Upper lobe of left lung (tissue), 6 donors: ENCODE measurements around the gene CADM1. TPM values are rescaled to one million over a fixed set of nuclear protein-coding genes. Genes with fewer than 3 reads are reported as not detected.

Experiments
- ATAC-seq, 2 donors: fragments of 200-7000 bp; cut with Tn5 transposase; one replicate each; pipeline ENCODE4 v1.9.1; 2022; ENCODE audit warnings: mild to moderate bottlenecking in 2 of 2, moderate library complexity in 2 of 2; ENCODE audit not compliant: low FRiP score in 2 of 2
- DNase-seq, 2 donors: peaks; one replicate each; pipeline ENCODE4 v3.0.0-alpha.2; 2019 to 2020
- H3K27ac ChIP-seq, 4 donors: fragments of 200-600 bp; sonication (generic); one replicate each; pipeline ENCODE4 v1.5.1; 2016 to 2019
- H3K27me3 ChIP-seq, 4 donors: fragments of 200-600 bp; sonication (generic); one replicate each; pipeline ENCODE4 v1.5.1; 2017 to 2019
- H3K36me3 ChIP-seq, 4 donors: fragments of 200-600 bp; sonication (generic); one replicate each; pipeline ENCODE4 v1.5.1; 2016 to 2019
- H3K4me1 ChIP-seq, 4 donors: fragments of 200-600 bp; sonication (generic); one replicate each; pipeline ENCODE4 v1.5.1; 2018 to 2019
- H3K4me3 ChIP-seq, 4 donors: fragments of 200-600 bp; sonication (generic); one replicate each; pipeline ENCODE4 v1.5.1; 2017 to 2019; ENCODE audit warnings: mild to moderate bottlenecking in 2 of 4, moderate library complexity in 1 of 4
- H3K9me3 ChIP-seq, 4 donors: fragments of 200-600 bp; sonication (generic); one replicate each; pipeline ENCODE4 v1.5.1; 2018 to 2019
- EP300 ChIP-seq, 4 donors: sonication (generic); formaldehyde crosslinking; IDR thresholded peaks; one replicate each; pipeline ENCODE4 v1.5.1; 2017; ENCODE audit warnings: antibody characterized with exemption in 4 of 4, control low read depth in 2 of 4
- POLR2A ChIP-seq, 4 donors: fragments of 450-650 bp; IDR thresholded peaks; one replicate each; pipeline ENCODE4 v1.5.1; 2016 to 2017; ENCODE audit warnings: antibody characterized with exemption in 4 of 4, mild to moderate bottlenecking in 2 of 4
- POLR2AphosphoS5 ChIP-seq, 2 donors: sonication (generic); formaldehyde crosslinking; IDR thresholded peaks; one replicate each; pipeline ENCODE4 v1.5.1; 2017; ENCODE audit warnings: antibody characterized with exemption in 2 of 2
- WGBS, 2 donors: methylation state at CpG; one replicate each; pipeline ENCODE4 v1.1.5; 2017 to 2018; 5-methylcytosine and 5-hydroxymethylcytosine counted together
- total RNA-seq, 6 donors: library from RNA; depleted of rRNA in 4 of 6; stranded (reverse); fragments of >200 nt in 4 of 6; gene quantifications; one replicate each; pipeline versions ENCODE4 v1.1.0 to v1.2.1, GENCODE V29; 2016 to 2021
- TF ChIP-seq, protein P1 (sequence below), 6 experiments: fragments of 450-650 bp in 4 of 6; fragments of 200-600 bp in 2 of 6; sonication (generic) in 2 of 6; IDR thresholded peaks; one replicate each; pipeline ENCODE4 v1.5.1; 2016 to 2019; ENCODE audit warnings: antibody characterized with exemption in 6 of 6
- donor health status: DM: no; HTN: no; CAD: no; lungs with moderate emphysema.
- donor health status: DM: no; HTN: yes; CAD: no; lungs with severe emphysema.

The CADM1 gene
- total RNA-seq, 6 donors from 2014 or later, result 69.9 to 212 (median 125) TPM

DNA sequence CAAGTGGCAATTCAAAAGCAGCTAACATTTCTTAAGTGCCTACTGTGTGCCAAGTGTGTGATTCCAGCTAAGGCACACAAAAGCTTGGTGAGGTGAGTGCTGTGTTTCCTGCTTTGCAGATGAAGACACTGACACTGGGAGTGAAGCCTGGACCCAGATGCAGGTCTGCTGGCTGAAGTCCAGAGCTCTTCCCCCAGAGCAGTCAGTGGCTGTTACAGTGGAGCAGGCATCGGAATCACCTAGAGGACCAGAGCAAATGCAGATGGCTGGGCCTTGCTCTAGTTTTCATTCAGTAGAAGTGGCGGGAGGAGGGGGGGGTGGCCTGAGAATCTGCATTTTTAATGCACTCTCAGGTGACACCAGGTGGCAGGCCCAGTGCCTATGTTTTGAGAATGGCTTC is 342.3 kb downstream of the CADM1 start:
- Histone ChIP-seq H3K27ac (no peak overlapping the region), H3K27me3 (no peaks in the 10 kb centered on the region), H3K4me1 (no peaks in the 10 kb centered on the region), H3K4me3 (no peak overlapping the region), H3K9me3 (no peaks in the 10 kb centered on the region), H3K36me3 (no peaks in the 10 kb centered on the region)
- TF ChIP-seq, protein P1, sequence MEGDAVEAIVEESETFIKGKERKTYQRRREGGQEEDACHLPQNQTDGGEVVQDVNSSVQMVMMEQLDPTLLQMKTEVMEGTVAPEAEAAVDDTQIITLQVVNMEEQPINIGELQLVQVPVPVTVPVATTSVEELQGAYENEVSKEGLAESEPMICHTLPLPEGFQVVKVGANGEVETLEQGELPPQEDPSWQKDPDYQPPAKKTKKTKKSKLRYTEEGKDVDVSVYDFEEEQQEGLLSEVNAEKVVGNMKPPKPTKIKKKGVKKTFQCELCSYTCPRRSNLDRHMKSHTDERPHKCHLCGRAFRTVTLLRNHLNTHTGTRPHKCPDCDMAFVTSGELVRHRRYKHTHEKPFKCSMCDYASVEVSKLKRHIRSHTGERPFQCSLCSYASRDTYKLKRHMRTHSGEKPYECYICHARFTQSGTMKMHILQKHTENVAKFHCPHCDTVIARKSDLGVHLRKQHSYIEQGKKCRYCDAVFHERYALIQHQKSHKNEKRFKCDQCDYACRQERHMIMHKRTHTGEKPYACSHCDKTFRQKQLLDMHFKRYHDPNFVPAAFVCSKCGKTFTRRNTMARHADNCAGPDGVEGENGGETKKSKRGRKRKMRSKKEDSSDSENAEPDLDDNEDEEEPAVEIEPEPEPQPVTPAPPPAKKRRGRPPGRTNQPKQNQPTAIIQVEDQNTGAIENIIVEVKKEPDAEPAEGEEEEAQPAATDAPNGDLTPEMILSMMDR (IDR thresholded peaks at IDR 0.05), result no peak
- TF ChIP-seq POLR2A (IDR thresholded peaks at IDR 0.05) (no peak), EP300 (IDR thresholded peaks at IDR 0.05) (no peak), POLR2AphosphoS5 (IDR thresholded peaks at IDR 0.05) (no peak)
- DNase-seq (peak in 1 of 2 donors; percentile 29), ATAC-seq (no peak)
- WGBS, 2 donors, result 86 to 93% methylated on average over 1 to 2 of the region's 2 CpGs

DNA sequence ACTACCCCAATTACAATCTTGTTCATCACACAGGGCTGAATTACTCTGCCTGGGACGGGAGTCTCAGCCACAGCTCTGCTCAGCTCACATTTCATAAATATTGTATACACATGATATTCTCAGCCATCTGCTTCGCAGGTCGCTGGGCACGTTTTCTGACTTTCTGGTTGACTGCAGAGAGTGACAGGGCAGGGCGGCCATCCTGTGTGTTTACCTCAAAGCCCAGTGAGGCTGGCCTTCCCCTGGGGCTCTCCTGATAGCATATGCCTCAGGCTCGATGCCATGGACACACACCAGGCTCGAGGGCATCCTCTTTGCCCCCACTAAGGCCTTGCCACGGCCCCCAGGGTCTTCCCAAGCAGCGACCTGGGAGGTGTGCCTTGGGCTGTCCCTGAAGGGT is 345.0 kb downstream of the CADM1 start:
- WGBS, 2 donors, result 55 to 66% methylated on average over 6 to 9 of the region's 9 CpGs
- Histone ChIP-seq H3K27me3 (no peaks in the 10 kb centered on the region), H3K9me3 (no peaks in the 10 kb centered on the region), H3K36me3 (no peaks in the 10 kb centered on the region), H3K4me1 (no peaks in the 10 kb centered on the region), H3K27ac (no peak overlapping the region), H3K4me3 (no peak overlapping the region)
- no peak for ATAC-seq
- no peak for DNase-seq
- TF ChIP-seq, protein P1 (IDR thresholded peaks at IDR 0.05), result no peak
- TF ChIP-seq POLR2A (IDR thresholded peaks at IDR 0.05) (no peak), EP300 (IDR thresholded peaks at IDR 0.05) (no peak), POLR2AphosphoS5 (IDR thresholded peaks at IDR 0.05) (no peak)

- DNase-seq (no peak), ATAC-seq (no peak)
- Histone ChIP-seq H3K4me1 (no peaks in the 10 kb centered on the region), H3K9me3 (no peaks in the 10 kb centered on the region), H3K36me3 (no peaks in the 10 kb centered on the region), H3K27me3 (no peaks in the 10 kb centered on the region), H3K4me3 (no peak overlapping the region), H3K27ac (no peak overlapping the region)
- WGBS, 2 donors, result 76 to 95% methylated on average over 3 to 6 of the region's 6 CpGs
- TF ChIP-seq, protein P1 (IDR thresholded peaks at IDR 0.05), result no peak
- TF ChIP-seq POLR2A (IDR thresholded peaks at IDR 0.05) (no peak), POLR2AphosphoS5 (IDR thresholded peaks at IDR 0.05) (no peak), EP300 (IDR thresholded peaks at IDR 0.05) (no peak)
Observed at GRCh38 chr11:115158053-115158452, 346.2 kb downstream of the CADM1 start.

DNA sequence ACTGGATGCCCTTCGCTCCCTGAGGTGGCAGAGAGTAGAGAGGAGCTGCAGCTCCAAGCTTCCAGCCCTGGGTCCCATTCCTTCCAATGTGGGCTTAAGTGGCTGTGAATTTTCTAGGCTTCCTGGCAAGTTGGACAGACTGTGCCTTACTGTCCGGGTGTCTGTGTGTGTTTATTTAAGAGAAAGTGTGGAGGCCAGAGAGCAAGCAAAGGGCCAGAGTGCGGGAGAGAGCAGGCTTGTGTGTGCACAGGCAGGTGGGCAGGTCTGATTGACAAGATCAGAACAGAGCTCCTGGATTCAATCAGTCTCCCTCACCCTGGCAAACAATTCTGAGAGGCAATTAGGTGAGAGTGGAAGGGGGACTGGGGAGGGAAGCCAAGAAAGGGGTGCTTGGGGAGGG is 347.0 kb downstream of the CADM1 start:
- DNase-seq (no peak), ATAC-seq (no peak)
- H3K27ac ChIP-seq, result no peak overlapping the region
- TF ChIP-seq EP300 (IDR thresholded peaks at IDR 0.05), result no peak
- TF ChIP-seq POLR2A (IDR thresholded peaks at IDR 0.05), result no peak
- no peak for TF ChIP-seq POLR2AphosphoS5 (IDR thresholded peaks at IDR 0.05)
- TF ChIP-seq, protein P1 (IDR thresholded peaks at IDR 0.05), result no peak
- no peaks in the 10 kb centered on the region for H3K36me3 ChIP-seq
- H3K9me3 ChIP-seq, result no peaks in the 10 kb centered on the region
- H3K27me3 ChIP-seq, result no peaks in the 10 kb centered on the region
- no peaks in the 10 kb centered on the region for H3K4me1 ChIP-seq
- 58 to 88% methylated on average over 3 of the region's 3 CpGs for WGBS, 2 donors
- no peak overlapping the region for H3K4me3 ChIP-seq

GRCh38 chr11:115155978-115156377 is 348.2 kb downstream of the CADM1 start:
- H3K36me3 ChIP-seq, result no peaks in the 10 kb centered on the region
- no peaks in the 10 kb centered on the region for H3K9me3 ChIP-seq
- WGBS, 2 donors, result 21 to 29% methylated on average over 1 of the region's 1 CpG
- TF ChIP-seq, protein P1 (IDR thresholded peaks at IDR 0.05), result no peak
- TF ChIP-seq EP300 (IDR thresholded peaks at IDR 0.05), result no peak
- TF ChIP-seq POLR2AphosphoS5 (IDR thresholded peaks at IDR 0.05), result no peak
- no peak for TF ChIP-seq POLR2A (IDR thresholded peaks at IDR 0.05)
- H3K4me1 ChIP-seq, result no peaks in the 10 kb centered on the region
- no peaks in the 10 kb centered on the region for H3K27me3 ChIP-seq
- H3K4me3 ChIP-seq, result no peak overlapping the region
- ATAC-seq (no peak), DNase-seq (no peak)
- H3K27ac ChIP-seq, result no peak overlapping the region
